ENCODE results near the gene METRN.
"Not testable (repeated sequence)": the region's sequence is repeated elsewhere in the genome, so short reads cannot be mapped to it uniquely, and the experiment has no call there.

Gene METRN

DNA sequence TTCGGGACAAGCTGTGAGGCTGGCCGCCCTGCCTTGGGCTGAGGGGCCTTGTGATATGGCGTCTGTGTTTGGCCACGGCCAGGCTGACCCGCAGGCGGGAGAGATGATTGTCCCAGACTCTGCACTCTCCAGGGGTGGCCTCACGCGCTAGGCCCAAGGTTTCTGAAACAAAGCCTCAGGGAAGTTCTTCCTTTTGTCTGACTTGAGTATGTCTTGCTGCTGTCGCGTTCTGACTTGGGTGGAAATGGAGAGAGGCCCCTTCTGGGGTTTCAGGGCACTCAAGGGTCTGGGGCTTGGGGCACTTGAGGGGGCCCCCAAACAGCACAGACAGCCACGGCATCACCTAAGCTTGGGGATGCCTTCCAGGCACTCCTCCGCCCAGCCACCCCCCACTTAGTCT lies 3.8 kb upstream of the METRN start:
- DNase-seq = no peak

DNA sequence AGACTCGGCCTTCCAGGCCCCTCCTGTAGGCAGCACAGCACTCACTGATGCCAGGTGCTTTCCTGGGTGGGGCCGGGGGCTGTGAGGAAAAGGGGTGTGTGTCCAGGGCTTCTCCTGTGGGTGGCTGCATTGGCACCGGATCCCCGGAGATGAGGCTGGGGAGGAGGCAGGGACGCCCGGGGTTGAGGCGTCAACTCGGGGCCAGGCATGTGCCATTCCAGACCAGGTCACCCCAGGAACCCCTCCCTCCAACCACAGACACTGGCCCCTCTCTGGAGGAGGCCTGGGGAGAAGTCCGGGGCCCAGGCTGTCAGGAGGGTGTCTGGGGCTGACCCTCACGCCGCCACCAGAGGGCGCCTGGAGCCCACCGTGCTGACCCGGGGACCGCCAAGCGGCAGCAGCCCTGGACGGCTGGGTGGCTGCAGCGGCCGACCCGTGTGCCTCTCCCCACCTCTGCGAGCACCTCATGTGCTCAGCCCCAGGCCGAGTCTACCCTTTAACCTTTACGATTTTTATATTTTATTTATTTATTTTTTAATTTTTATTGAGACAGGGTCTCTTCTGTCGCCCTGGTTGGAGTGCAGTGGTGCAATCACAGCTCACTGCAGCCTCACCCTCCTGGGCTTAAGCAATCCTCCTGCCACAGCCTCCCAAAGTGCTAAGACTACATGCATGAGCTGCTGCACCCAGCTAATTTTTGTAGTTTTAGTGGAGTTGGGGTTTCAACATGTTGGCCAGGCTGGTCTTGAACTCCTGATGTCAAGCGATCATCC lies 3.2 kb upstream of the METRN start:
- DNase-seq = peak; percentile 94

DNA sequence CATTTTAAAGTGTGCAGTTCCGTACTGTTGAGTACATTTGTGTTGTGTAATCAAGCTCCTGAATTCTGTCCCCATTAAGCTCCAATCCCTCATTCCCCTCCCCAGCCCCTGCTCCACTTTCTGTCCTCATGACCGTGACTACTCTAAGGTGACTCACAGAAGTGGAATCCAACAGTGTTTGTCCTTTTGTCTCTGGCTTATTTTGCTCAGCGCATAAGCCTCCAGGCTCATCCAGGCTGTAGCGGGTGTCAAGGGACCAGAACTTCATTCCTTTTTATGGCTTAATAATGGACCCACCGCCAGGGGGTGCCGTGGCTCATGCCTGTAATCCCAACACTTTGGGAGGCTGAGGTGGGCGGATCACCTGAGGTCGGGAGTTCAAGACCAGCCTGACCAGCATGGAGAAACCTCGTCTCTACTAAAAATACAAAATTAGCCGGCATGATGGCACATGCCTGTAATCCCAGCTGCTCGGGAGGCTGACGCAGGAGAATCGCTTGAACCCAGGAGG lies 2.1 kb upstream of the METRN start:
- not testable (repeated sequence) for DNase-seq

GRCh38 chr16:714079-714478 lies 839 bp upstream of the METRN start:
- no peak for DNase-seq

DNA sequence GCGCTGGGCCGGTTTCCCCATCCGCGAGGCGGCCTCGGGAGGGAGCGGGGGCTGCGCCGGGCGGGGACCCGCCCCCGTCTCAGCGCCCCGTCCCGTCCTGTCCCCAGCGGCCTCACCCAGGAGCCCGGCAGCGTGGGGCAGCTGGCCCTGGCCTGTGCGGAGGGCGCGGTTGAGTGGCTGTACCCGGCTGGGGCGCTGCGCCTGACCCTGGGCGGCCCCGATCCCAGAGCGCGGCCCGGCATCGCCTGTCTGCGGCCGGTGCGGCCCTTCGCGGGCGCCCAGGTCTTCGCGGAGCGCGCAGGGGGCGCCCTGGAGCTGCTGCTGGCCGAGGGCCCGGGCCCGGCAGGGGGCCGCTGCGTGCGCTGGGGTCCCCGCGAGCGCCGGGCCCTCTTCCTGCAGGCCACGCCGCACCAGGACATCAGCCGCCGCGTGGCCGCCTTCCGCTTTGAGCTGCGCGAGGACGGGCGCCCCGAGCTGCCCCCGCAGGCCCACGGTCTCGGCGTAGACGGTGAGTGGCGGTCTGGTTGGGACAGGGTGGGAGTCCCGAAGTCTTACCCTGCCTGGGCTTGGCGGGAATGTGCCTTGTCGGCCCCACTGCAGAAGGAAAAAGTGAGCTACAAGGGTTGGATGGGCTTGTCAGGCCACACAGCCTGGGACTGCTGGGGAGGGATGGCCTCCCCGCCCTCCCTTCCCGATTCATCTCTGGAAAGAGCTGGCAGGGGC lies 720 bp downstream of the METRN start:
- peak; percentile 82 for DNase-seq

GRCh38 chr16:716200-716568 lies 1.3 kb downstream of the METRN start:
- no peak for DNase-seq

- no peak for DNase-seq
These were observed 1.9 kb downstream of the METRN start for GRCh38 chr16:716768-717325.

- no peak for DNase-seq
These were observed 2.7 kb downstream of the METRN start for GRCh38 chr16:717450-718245.

DNA sequence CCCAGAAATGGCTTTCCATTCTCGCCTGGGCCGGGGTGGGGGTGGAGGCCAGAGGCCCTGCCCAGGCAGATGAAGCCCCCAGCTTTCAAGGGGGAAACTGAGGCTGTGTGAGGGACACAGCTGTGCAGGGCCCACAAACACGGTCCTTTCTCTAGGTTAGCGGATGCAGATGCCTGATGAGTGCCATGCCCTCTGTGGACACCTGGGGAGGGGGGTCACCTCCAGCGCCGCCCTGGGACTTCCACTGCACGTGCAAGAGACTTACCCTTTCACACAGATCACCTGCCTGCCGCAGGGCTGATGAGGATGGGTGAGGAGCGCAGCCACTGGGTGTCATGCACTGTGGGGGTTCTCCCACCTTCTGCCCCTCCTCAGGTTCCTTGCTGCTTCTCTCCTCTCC lies 3.5 kb downstream of the METRN start:
- DNase-seq = no peak

DNA sequence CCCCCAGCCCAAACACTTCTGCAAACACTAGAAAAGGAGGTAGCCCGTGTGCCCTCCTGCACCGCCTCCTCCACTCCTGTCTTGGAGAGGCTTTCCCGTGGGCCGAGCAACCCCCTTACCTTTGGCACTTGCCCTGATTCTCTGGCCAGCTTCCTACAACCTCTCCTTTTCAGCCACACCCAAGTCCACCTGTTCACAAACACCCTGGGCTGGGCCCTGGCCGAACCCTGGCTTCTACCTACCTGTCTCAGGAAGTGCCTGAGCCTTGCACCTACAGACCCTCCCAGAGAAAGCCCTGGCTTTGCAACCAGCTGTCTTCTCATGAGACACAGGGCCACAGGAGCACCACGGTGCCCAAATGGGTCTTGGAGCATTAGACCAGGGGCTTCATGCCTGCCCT lies 4.0 kb downstream of the METRN start:
- DNase-seq = no peak

GRCh38 chr16:719815-720446 lies 5.0 kb downstream of the METRN start:
- peak; percentile 73 for DNase-seq

- peak; percentile 85 for DNase-seq
These were observed 5.6 kb downstream of the METRN start for GRCh38 chr16:720447-720989.

DNA sequence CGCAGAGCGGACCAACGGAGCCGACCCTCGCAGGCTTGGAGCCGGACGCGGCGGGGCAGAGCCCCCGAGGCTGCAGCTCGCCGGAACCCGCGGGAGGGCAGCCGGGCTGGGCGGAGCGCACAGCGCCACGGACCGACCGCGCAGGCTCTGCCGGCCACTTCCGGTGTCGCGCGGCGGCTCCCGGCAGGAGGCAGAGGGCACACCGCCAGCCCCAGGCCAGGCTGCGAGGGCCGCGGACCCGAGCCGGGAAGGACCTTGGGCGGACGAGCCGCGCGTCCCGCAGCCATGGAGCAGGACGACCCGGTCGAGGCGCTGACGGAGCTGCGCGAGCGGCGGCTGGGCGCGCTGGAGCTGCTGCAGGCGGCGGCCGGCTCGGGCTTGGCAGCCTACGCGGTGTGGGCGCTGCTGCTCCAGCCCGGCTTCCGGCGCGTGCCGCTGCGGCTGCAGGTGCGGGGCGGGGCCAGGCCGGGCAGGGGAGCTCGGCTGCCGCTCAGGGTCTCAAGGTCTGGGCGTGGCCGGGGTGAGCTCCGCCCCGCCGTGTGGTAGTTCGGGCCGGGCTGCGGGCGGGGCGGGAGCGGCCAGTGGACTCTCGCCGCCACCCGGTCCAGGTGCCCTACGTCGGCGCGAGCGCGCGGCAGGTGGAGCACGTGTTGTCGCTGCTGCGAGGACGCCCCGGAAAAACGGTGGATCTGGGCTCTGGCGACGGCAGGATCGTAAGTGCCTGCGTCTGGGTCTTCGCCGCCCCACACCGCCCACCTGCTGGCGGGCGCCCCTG lies 6.3 kb downstream of the METRN start, which contains the start of gene ANTKMT:
TSS of gene ANTKMT (plus strand) at position 157 of the 775 bp plus-strand sequence. CDS start at position 286, 129 bp downstream.
- DNase-seq = peak; percentile 92

GRCh38 chr16:721765-722540 lies 7.0 kb downstream of the METRN start:
- peak; percentile 74 for DNase-seq

DNA sequence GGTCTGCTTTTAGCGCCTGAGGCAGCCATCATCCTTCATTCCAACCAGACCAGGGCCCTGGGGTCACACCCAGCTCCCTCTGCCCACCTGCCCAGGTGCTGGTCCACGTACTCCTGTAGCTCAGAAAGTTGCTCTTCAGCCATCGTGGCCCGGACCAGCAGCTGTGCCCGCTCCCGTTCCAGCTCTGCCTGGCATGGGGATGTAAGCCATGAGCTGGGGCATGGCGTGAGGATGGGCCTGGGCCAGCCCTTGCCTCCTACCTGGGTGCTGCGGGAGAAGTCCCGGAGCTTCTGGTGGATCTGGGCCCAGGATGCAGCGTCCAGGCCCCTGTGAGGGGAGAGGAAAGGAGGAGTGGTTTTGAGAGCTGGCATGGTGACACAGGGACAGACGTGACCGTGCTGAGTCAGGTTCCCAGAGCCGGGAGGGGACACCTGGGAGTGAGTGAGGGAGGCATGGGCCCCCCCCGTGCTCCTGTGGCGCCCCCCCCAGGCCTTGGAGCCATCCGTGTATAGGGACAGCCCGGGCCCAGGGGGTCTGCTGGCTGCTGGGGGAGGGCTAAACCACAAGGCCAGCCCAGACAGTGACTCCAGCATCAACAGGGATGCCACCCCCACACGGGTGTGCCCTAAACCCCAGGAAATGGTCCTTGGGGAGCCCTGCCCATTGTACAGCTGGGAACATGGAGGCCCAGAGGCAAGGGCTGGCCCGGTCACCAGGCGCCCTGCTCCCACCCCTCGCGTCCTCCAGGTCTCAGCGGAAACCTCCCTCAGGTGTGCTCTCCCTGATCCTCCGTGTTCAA lies 8.1 kb downstream of the METRN start:
- DNase-seq = no peak

DNA sequence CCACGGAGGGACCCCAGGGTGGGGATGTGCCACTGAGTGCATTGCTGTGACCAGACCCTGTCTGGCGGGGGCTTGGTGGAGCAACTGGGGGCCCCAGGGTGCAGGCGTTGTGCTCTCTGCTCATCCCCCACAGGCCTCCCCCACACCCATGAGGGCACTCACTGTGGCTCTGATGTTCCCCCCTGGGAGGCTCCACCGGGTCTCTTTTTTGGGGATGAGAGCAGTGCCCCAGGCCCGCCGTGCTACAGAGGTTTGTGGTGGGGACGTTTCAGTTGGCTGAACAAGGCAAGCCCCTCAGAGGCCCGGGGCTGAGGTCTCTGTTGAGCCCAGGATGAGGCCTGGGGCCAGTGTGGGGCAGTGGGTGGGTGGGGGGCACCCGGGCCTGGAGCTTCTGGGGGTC lies 8.8 kb downstream of the METRN start:
- no peak for DNase-seq

- DNase-seq = no peak
These were observed 9.5 kb downstream of the METRN start for GRCh38 chr16:724188-725040.

DNA sequence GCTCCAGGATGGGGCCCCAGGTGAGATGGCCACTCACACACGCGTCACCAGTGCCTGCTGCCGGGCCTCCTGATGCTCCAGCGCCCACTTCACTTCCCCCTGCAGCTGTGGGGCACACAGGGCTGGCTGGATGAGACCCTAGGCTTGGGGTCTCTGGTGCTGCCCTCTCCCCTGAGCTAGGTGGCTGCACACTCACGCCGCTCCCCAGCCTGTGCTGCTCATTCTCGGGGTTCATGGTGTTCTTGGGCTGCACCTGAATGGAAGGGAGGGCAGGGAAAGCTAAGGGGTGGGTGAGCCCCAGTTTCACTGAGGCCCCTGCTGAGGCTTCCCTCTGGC lies 10.1 kb downstream of the METRN start:
- DNase-seq = no peak
